Right kidney (tissue), 1 donor: ENCODE measurements around the gene TSEN2.
"Not testable (repeated sequence)": the region's sequence is repeated elsewhere in the genome, so short reads cannot be mapped to it uniquely, and the experiment has no call there.

ENCODE experiments used
- DNase-seq: peaks from one replicate; pipeline ENCODE4 v3.0.0-alpha.2; 2016

The TSEN2 gene

DNA sequence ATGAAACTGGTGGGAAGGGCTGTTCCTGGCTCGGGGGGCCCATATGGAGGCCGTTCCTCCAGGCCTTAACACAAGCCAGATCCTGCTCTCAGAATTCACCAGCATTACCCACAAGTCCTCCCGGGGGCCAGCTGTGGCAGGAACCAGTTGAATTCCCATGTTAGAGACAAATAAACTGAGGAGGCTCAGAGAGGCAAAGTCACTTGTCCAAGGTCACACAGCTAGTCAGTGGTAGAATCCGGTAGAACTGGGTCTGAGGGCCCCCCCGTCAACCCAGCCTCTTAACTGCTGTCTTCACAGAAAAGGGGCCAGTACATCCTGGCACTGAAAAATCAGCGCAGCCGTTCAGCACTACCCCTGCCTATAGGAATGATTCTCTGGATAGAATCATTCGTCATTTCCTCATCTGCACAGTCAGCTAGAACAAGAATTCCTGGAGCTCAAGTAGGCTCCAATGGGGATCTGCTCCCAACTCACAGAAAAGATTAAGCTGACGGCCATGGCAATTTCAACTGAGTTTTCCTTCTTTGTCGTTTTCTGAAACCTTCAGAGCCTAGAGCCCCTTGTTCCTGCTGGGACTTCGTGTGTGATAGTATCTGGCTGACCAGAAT lies 12.2 kb upstream of the TSEN2 start:
- DNase-seq = no peak

DNA sequence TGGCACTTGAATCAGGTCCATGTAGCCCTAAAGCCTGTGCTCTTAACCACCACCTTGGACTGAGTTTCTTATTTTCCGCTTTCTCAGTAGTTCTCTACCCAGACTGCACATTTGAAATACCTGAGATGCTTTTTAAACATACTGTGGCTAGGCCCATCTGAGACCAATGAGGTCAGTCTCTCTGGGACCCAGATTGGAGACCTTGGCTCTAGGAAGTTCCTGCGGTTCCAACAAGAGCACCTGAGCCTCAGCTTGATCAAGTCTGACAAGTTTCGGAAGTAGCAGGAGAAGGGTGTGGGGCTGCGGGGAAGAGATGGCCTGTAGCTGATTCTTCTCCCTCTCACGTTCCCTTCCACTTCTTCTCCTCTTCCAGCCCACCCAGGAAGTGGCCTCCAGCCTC lies 11.5 kb upstream of the TSEN2 start:
- no peak for DNase-seq

DNA sequence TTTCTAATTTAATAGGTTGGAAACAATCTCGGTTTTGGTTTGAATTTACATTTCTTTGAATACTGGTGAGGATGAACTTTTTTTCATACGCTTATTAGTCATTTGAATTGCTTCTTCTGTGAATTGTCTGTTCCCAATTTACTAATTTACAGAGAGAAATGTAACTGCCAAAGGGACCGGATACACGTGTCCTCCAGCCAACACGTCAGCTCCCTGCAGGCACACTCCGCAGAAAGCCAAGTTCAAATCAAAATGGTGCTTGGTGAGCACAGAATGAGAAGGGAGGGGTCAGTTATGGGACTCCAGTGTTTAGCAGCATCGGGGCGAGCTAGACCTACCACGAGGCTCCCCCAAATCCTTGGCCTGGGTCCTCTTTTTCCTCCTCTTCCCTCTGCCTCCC lies 10.8 kb upstream of the TSEN2 start:
- DNase-seq = no peak

DNA sequence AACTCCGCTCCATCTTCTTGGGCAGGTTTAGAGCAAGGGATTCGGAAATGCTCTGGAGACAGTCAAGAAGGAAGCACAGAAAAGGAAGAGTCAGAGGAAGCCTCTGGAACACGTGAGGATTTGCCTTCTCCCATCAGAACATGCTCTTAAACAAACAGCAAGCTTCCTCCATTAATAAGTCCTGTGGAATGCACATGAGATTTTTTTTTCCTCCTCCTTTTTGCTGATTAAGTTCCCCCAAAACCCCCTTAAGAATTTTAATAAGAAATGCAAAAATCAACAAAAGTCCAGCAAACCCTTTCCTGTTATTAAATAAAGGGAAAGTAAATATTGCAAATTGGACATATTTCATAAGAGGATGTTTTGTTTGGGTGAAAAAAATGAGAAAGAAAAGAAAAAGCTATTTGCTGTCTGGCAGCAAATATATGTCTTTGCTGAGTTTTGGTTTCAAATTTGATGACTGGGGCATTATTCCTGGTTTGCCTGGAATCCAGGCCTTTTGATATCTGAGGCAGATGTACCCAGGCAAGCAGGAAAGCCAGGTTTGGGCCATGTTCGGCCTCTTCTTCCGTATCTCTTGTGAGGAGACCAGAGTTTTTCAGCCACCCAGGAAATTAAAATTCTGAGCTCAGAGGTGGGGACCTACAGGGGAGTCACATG lies 7.9 kb upstream of the TSEN2 start:
- DNase-seq = no peak

DNA sequence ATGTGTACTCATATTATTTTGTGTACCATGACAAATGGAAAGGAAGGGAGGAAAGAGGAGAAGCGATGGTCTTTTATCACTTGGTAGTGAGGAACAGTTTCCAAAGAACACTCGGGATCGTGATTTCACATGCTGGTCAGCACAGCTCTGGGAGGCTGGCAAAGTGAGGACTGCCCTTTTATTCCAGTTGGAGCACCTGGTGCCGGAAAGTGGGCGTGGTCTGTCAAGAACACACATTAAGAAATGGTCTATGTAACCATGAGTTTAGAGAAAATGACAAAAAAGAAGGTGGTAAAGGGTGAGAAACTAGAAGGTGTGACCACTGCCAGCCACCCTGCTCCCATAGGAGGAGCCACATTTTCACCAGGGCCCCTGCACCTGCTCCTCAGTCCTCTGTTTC lies 7.0 kb upstream of the TSEN2 start:
- DNase-seq = no peak

DNA sequence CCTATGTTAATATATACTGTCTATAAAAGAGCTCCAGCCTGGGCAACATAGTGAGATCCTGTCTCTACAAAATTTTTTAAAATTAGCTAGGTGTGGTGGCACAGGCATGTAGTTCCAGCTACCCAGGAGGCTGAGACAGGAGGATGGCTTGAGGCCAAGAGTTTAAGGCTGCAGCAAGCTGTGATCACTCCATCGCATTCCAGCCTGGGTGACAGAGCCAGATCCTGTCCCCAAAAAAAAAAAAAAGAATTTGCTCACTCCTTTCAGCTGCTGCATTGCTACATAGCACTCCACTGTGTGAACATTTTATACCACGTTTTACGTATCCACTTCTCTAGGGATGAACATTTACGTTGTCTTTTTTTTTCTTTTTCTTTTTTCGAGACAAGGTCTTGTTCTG lies 6.0 kb upstream of the TSEN2 start:
- DNase-seq = no peak

DNA sequence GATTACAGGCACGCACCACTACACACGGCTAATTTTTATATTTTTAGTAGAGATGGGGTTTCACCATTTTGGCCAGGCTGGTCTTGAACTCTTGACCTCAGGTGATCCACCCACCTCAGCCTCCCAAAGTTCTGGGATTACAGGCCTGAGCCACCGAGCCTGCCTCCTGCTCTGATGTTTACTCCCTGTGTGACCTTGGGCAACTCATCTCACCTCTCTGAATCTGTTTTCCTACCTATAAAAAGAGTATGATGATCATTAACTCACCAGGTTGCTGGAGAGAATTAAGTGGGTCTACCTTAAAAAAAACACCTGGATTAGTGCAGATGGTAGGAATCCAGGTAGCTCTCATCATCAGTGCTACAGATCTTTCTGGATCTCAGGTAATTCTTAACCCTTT lies 5.1 kb upstream of the TSEN2 start:
- DNase-seq = not testable (repeated sequence)

DNA sequence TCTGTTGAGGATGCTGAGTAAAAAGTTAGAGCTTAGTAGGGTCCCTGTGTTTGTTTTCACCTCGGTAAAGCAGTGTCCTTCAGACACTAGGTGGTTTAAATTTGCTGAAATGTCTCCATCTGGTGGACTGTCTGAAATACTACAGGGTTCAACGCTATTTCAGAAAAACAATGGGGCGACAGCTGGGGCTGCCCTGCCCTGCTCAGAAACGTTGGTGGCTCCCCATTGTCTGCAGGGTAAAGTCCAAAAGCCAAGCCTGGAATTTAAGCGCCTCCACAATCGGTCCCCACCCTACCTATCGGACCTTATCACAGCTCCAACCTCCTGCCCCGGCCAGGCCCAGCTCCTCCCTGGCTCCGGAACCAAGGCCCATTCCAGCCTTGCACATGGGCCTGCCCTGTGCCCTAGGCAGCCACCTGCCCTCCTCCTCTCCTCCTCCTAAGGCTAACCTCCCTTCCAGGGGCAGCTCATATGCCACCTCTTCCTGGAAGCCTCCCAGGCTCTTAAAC lies 4.3 kb upstream of the TSEN2 start:
- DNase-seq = peak; percentile 63

DNA sequence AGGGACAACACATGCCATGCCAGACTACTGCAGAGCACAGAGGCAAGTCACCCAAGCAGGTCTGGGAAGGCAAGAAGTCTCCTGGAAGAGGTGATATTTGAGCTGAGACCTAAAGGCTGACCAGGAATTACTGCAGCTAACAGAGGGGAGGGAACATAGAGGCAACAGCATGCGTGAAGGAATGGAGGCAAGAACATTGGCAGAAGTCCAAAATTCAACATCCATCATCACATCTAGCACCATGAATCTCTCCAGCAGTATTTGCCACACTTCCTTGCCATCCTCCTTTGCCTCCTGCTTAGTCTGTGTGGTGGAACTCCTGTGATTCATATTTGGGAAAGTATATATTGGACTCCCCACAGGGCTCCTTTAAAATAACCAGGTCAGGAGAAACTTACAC lies 870 bp upstream of the TSEN2 start:
- DNase-seq = peak; percentile 34

DNA sequence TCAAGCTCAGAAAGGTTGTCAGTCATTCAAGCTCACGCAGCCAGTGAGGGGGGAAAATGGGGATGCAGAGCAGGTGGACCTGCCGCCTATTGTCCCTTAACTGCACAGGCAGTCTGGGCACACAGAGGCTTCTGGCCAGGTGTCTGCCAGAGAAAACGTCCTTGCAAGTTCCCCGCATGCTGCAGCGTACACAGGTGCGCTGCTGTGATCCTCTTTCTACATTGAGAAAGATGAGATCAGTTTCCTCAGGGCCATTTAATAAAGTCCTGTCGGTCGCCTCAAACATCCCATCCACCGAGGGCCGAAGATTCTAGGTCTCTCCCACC lies 445 bp upstream of the TSEN2 start:
- DNase-seq = no peak

DNA sequence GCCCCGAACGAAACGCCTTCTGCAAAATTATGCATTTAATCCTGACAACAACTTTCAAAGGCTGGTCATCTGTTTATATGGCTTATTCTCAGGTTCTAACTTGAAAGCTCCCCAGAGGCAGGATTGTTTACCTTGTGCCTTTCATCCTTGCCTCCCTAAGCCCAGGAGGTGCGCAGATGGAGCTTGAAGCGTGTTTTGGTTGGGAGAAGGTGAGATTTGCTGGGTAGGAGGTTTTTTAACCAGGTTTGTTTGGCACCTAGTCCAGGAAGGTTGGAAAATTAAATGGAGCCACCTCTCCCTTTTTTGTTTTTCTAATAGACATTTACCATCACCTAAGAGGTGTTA lies 675 bp downstream of the TSEN2 start:
- DNase-seq = no peak

DNA sequence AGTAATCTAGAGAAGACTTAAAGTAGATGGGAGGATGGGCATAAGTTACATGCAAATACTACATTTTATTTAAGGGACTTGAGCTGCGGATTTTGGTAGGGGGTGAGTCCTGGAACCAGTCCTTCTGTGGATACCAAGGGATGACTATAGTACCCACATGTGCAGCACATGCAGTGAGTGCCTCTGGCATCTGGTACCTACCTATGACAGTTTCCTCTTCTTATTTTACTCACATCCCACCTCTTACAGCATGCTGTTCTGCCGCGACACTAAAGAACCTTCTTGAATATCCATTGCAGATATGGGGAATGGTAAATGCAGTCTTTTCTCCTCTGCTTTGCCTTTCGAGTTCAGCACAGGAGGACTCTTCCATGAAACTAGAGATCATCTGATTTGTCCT lies 1.7 kb downstream of the TSEN2 start:
- no peak for DNase-seq

DNA sequence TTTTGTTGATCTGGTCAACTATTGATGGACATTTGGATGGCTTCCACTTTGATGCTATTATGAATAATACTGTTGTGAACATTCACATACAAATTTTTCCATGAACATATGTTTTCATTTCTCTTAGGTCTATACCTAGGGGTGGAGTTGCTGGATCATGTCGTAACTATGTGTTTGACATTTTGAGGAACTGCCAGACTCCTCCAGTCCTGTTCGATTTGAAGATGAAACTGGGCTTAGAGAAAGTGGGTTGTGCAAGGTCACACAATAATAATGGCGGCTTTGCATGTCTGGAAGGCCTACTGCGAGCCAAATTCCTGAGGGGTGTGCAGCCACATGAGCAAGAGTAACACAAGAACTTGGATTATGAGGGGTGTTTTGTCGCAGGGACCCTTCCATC lies 2.6 kb downstream of the TSEN2 start:
- no peak for DNase-seq

DNA sequence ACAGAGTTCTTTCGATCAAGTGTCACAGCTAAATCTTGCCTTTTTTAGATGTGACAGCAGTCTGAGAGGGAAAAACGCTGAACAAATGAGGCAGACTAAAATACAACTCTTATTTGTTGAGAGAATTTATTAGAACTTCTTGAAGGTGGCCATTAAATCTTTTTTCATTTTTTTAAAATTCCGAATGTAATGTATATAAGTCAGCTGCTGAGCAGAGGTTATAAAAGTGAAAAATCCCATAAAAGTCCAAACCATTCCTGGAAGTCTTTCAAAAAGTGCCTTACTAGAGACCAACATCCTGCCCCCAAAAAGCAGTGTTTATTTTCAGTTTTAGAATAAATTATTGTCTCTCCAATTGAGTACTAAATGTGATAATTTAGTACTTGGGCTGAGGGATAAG lies 3.1 kb downstream of the TSEN2 start:
- DNase-seq = no peak

DNA sequence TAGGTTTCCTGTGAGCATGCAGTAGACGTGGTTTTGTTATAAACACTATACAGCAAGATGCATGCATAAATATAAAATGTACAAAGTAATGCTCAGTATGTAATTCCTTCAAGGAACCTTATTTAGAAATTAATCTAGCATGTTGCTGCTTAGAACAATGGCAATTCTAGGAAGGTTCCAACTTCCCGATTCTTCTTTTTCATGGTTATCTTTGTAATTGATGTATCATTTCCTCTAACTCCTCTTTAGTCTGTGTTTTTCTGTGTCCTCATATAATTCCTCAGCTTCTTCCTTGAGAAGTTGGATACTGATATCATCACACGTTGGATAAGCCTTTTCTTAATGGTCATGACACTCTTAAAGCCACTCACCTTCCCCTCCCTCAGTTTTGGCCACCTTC lies 3.5 kb downstream of the TSEN2 start:
- DNase-seq = no peak

DNA sequence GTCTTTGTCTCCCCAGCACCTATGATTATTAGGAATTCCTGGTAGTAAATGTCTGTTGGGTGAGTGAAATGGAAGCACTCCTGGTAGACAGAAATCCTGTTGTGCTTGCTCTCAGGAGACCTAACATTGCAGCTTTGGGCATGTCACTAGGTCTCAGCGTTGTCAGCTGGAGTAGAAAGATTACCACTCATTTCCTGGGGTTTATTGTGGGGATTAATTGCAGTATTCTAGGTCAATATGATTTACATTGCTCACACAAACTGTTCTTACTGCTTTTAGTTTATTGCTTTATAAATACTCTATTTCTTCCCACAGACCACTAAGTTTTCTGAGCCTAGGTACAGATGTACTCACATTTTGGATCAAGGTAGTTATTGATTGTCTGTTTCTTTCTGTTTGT lies 5.1 kb downstream of the TSEN2 start:
- DNase-seq = no peak

DNA sequence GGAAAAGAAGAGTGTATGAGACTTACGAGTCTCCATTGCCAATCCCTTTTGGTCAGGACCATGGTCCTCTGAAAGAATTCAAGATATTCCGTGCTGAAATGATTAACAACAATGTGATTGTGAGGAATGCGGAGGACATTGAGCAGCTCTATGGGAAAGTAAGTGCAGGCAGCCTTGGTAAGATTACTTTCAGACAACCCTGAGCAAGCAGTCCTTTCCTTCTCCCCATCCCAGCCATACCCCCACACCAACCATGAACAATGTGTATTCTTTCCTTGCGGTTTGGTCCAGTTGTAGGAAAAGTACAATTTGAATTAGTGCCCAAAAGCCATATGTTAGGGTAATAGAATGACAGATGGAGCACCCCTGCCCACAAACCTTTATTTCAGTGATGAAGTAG lies 5.6 kb downstream of the TSEN2 start:
- DNase-seq = no peak

DNA sequence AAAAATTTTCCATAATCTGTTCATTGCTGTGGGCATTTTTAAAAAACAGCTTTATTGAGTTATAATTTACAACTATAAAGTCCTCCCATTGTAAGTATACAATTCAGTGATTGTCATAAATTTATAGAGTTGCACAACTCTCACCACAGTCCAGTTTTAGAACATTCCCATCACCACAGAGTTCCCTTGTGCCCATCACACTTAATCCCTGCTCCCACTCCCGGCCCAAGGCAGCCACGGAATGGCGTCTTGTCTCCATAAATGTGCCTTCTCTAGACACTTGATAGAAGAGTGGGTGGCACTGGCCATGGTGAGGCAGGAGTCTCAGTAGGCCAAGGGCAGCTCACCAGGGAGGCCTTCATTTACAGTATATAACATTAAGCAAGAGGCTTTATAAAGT lies 6.3 kb downstream of the TSEN2 start:
- no peak for DNase-seq

DNA sequence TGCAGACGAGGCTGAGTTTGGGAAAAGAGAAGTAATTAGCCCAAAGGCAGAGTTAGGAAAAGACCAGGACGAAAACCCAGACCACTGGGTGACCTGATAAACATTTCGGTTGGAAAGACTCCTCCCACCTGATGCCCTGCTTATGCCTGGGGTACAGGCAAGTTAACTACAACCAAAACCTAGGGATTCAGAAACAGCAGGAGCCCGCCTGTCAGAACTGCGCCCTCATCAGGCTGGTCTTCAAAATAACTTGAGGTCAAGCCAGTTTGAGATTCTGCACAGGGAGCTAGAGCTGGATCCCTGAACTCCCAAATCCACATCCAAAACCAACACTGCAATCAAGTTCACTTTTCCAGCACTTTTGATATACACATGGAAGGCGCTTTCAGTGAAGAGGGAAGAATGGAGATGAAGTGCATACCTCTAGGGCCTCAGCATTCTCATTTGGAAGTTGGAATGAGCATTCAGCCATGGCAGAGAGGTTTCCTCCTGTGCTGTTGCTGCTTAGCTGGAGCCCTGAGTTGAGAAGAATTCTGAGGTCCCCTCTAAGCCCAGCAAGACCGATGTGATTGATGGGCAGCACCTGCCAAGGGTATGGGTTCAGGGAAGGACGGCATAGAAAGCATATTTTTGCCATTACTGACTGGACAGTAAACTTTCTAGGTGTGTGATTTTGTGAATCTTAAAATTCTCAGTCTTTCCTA lies 11.6 kb downstream of the TSEN2 start:
- no peak for DNase-seq

DNA sequence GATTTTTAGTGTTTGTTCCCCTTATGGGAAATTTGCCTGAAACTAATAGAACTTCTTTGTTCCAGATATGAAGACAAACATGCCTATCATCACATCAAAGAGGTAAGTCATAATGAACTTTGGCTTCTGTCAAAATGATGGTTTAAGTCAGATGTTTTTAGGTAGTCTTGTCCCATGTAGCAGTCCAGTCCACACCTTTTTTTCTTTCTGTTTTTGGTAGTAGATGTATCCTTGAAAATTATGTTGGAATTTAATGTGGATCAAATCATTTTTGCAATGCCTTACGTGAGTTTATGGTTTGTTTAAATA lies 12.1 kb downstream of the TSEN2 start:
- no peak for DNase-seq

DNA sequence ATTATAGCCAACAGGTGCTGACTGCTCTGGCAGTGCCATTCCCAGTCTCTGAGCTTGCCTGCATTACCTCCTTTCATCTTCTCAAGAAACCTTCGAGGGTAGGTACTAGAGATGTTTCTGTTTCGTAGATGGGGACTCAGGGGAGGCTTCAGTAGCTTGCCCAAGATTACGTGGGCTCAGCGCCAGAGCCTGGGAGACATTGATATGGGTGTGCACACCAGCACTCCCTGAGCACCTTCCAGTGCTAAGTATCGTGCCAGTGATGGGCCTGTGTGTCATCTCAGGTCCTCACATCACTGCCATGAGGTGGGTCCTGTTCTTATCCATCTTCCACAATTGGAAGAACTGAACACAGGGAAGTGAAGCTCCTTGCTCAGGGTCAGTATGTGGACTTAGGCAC lies 15.2 kb downstream of the TSEN2 start:
- no peak for DNase-seq

DNA sequence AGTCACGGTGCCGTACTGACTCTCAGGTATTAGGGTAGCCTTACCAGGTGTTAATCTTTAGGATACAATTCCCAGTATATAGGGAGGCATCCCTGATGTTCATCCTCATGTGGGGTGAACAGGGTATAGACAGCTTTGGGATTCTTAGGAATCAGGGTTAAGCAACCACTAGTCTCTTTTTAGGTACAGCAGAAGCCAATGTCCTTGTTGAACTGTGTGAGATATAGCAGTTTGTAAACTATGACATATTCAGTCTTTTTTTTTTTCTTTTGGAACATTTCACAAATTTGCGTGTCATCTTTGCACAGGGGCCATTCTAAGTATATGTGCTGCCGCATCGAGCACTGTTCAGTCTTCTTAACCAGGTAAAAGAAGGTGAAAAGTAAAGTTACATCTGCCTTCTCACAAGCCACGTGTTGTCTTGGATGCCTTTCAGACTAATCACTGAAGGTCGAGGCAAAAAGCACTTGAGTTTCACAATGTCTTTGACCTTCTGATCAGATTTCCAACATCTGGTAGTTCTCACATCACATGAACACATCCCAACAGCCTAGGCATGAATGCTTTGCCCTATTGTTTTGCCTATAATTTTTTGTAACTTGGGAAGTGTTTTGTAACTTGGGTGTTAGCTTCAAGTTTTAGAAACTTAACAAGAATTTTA lies 17.2 kb downstream of the TSEN2 start:
- no peak for DNase-seq

DNA sequence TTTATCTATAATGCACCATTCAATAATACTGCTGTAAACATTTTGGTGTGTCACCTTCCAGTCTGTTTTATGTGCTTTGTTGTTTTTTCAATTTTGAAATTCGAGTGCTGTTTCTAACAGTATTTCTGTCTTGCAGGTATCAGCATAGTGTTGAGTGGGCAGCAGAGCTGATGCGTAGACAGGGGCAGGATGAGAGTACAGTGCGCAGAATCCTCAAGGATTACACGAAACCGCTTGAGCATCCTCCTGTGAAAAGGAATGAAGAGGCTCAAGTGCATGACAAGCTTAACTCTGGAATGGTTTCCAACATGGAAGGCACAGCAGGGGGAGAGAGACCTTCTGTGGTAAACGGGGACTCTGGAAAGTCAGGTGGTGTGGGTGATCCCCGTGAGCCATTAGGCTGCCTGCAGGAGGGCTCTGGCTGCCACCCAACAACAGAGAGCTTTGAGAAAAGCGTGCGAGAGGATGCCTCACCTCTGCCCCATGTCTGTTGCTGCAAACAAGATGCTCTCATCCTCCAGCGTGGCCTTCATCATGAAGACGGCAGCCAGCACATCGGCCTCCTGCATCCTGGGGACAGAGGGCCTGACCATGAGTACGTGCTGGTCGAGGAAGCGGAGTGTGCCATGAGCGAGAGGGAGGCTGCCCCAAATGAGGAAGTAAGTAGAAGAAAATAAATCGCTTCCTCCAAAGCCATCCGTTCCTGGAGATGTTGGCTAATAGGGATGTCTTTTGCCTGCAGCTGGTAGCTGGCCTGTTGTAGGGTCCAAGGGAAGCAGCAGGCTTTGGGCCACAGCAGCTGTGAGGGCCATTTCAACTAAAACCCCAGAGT lies 19.1 kb downstream of the TSEN2 start:
- DNase-seq = no peak
